Transverse colon (tissue), 4 donors: ENCODE measurements around the gene EP400. TPM values are rescaled to one million over a fixed set of nuclear protein-coding genes. Genes with fewer than 3 reads are reported as not detected.

Experiments
- DNase-seq: peaks from one replicate; pipeline ENCODE4 v3.0.0-alpha.2; 2019
- H3K27ac ChIP-seq, 4 donors: fragments of 200-600 bp; sonication (generic); 2 replicates each; pipeline ENCODE4 v1.5.1; 2016 to 2018; ENCODE audit warnings: inconsistent platforms in 4 of 4
- H3K27me3 ChIP-seq: fragments of 200-600 bp; sonication (generic); 2 replicates; pipeline ENCODE4 v1.5.1; 2017; ENCODE audit warnings: inconsistent platforms
- H3K36me3 ChIP-seq, 4 donors: fragments of 200-600 bp; sonication (generic); 2 replicates each; pipeline ENCODE4 v1.5.1; 2017 to 2019; ENCODE audit warnings: inconsistent platforms in 4 of 4
- H3K4me1 ChIP-seq, 4 donors: fragments of 200-600 bp; sonication (generic); 2 replicates each; pipeline ENCODE4 v1.5.1; 2017 to 2020; ENCODE audit warnings: inconsistent platforms in 4 of 4
- H3K4me3 ChIP-seq, 4 donors: fragments of 200-600 bp; sonication (generic); 1 replicate in 1 of 4; 2 replicates in 3 of 4; pipeline versions ENCODE4 v1.5.1 to v1.6.1; 2017 to 2019; ENCODE audit warnings: inconsistent platforms in 4 of 4
- H3K9me3 ChIP-seq, 2 donors: fragments of 200-600 bp; sonication (generic); 2 replicates each; pipeline ENCODE4 v1.5.1; 2017 to 2019; ENCODE audit warnings: inconsistent platforms in 2 of 2
- CTCF ChIP-seq, 5 experiments: fragments of 200-600 bp in 3 of 5; fragments of 450-650 bp in 2 of 5; sonication (generic) in 3 of 5; IDR thresholded peaks; 1 replicate in 2 of 5; 2 replicates in 3 of 5; pipeline ENCODE4 v1.5.1; 2016 to 2017; ENCODE audit warnings: antibody characterized with exemption in 5 of 5, inconsistent platforms in 3 of 5, mild to moderate bottlenecking in 2 of 5, moderate library complexity in 1 of 5
- EP300 ChIP-seq: sonication (generic); formaldehyde crosslinking; IDR thresholded peaks from one replicate; pipeline ENCODE4 v1.6.1; 2017; ENCODE audit warnings: antibody characterized with exemption, low read depth
- POLR2A ChIP-seq: fragments of 450-650 bp; IDR thresholded peaks from one replicate; pipeline ENCODE4 v1.6.1; 2016; ENCODE audit warnings: antibody characterized with exemption, mild to moderate bottlenecking, moderate library complexity
- POLR2AphosphoS5 ChIP-seq, 3 donors: sonication (generic); formaldehyde crosslinking; IDR thresholded peaks; one replicate each; pipeline ENCODE4 v1.6.1; 2016; ENCODE audit warnings: antibody characterized with exemption in 3 of 3
- WGBS, 2 donors: methylation state at CpG; one replicate each; pipeline ENCODE4 v1.1.5; 2018; ENCODE audit warnings: low coverage in 1 of 2; 5-methylcytosine and 5-hydroxymethylcytosine counted together
- in situ Hi-C, 4 donors: fragments of 200-750 bp; cut with MboI; loops; one replicate each; pipeline versions ENCODE4 v1.15.0 to v1.15.1; 2017; ENCODE audit warnings: low sequenced_read_pairs in 3 of 4, low pct_ligation_motif_present in 1 of 4, low pct_unique_long_range_greater_than_20kb in 1 of 4
- intact Hi-C: fragments of 100-400 bp; cut with DNase I; formaldehyde crosslinking; loops from one replicate; pipeline ENCODE4 v1.15.1; 2023; ENCODE audit warnings: low total_unique reads
- total RNA-seq, 4 donors: library from RNA; depleted of rRNA; stranded (reverse); fragments of >200 nt; gene quantifications; one replicate each; pipeline ENCODE4 v1.1.0, GENCODE V29; 2016

The EP400 gene
- total RNA-seq, 4 donors from 2014 or later: 25.4 to 67.3 (median 37.5) TPM

GRCh38 chr12:132110677-132111076, 160.9 kb downstream of the EP400 start:
- TF ChIP-seq POLR2AphosphoS5 (IDR thresholded peaks at IDR 0.05) (no peak), EP300 (no peak), POLR2A (no peak), CTCF (IDR thresholded peaks at IDR 0.05) (no peak)
- in situ Hi-C loops: no loop called here
- intact Hi-C loops: no loop called here
- Histone ChIP-seq H3K36me3 (peaks cover 0 to 16% (median 7%) of the 10 kb centered on the region in 4 donors), H3K27me3 (no peaks in the 10 kb centered on the region), H3K9me3 (no peaks in the 10 kb centered on the region), H3K27ac (no peak overlapping the region), H3K4me3 (no peak overlapping the region), H3K4me1 (no peaks in the 10 kb centered on the region)
- no peak for DNase-seq
- 0 to 98% methylated on average over 1 to 3 of the region's 3 CpGs for WGBS, 2 donors

GRCh38 chr12:132111654-132112304, 162.0 kb downstream of the EP400 start:
- 91% methylated on average over 19 of the region's 19 CpGs; no CpG with 5 or more reads in 1 of the 2 donors for WGBS, 2 donors
- no peak for DNase-seq
- peaks cover 0 to 16% (median 7%) of the 10 kb centered on the region in 4 donors for H3K36me3 ChIP-seq
- no peak overlapping the region for H3K4me3 ChIP-seq
- no peak for TF ChIP-seq POLR2AphosphoS5 (IDR thresholded peaks at IDR 0.05)
- TF ChIP-seq POLR2A: no peak
- intact Hi-C loops: no loop called here
- in situ Hi-C loops: no loop called here
- no peaks in the 10 kb centered on the region for H3K4me1 ChIP-seq
- no peaks in the 10 kb centered on the region for H3K27me3 ChIP-seq
- no peaks in the 10 kb centered on the region for H3K9me3 ChIP-seq
- H3K27ac ChIP-seq: no peak overlapping the region

GRCh38 chr12:132114667-132115066, 164.9 kb downstream of the EP400 start:
- intact Hi-C loops: no loop called here
- TF ChIP-seq POLR2AphosphoS5 (IDR thresholded peaks at IDR 0.05): no peak
- no peak for TF ChIP-seq CTCF (IDR thresholded peaks at IDR 0.05)
- peaks cover 0 to 16% (median 5%) of the 10 kb centered on the region in 4 donors for H3K36me3 ChIP-seq
- H3K27ac ChIP-seq: no peak overlapping the region
- no peak overlapping the region for H3K4me3 ChIP-seq
- H3K9me3 ChIP-seq: no peaks in the 10 kb centered on the region
- no peak for DNase-seq
- no peaks in the 10 kb centered on the region for H3K27me3 ChIP-seq
- 86 to 98% methylated on average over 4 to 6 of the region's 6 CpGs for WGBS, 2 donors
- in situ Hi-C loops: no loop called here
- H3K4me1 ChIP-seq: no peaks in the 10 kb centered on the region

- TF ChIP-seq POLR2A (no peak), EP300 (no peak), POLR2AphosphoS5 (IDR thresholded peaks at IDR 0.05) (no peak), CTCF (IDR thresholded peaks at IDR 0.05) (no peak)
- peaks cover 0 to 16% (median 3%) of the 10 kb centered on the region in 4 donors for H3K36me3 ChIP-seq
- in situ Hi-C loops: no loop called here
- H3K9me3 ChIP-seq: no peaks in the 10 kb centered on the region
- no peak for DNase-seq
- intact Hi-C loops: no loop called here
- H3K27ac ChIP-seq: no peak overlapping the region
- WGBS, 2 donors: 94% methylated on average over 9 of the region's 9 CpGs; no CpG with 5 or more reads in 1 of the 2 donors
- H3K4me1 ChIP-seq: no peaks in the 10 kb centered on the region
- H3K27me3 ChIP-seq: no peaks in the 10 kb centered on the region
- no peak overlapping the region for H3K4me3 ChIP-seq
These were observed 165.8 kb downstream of the EP400 start for GRCh38 chr12:132115500-132115899.
